NCI-H2196 (cell line): Measurements from ENCODE around the gene ZSWIM7.
"Not testable (repeated sequence)": the region's sequence is repeated elsewhere in the genome, so short reads cannot be mapped to it uniquely, and the experiment has no call there.

Source experiments
- DNase-seq: peaks from one replicate; lab custom pipeline; 2025; ENCODE audit not compliant: unreplicated experiment; lab: John Stamatoyannopoulos, UW

Gene ZSWIM7

DNA sequence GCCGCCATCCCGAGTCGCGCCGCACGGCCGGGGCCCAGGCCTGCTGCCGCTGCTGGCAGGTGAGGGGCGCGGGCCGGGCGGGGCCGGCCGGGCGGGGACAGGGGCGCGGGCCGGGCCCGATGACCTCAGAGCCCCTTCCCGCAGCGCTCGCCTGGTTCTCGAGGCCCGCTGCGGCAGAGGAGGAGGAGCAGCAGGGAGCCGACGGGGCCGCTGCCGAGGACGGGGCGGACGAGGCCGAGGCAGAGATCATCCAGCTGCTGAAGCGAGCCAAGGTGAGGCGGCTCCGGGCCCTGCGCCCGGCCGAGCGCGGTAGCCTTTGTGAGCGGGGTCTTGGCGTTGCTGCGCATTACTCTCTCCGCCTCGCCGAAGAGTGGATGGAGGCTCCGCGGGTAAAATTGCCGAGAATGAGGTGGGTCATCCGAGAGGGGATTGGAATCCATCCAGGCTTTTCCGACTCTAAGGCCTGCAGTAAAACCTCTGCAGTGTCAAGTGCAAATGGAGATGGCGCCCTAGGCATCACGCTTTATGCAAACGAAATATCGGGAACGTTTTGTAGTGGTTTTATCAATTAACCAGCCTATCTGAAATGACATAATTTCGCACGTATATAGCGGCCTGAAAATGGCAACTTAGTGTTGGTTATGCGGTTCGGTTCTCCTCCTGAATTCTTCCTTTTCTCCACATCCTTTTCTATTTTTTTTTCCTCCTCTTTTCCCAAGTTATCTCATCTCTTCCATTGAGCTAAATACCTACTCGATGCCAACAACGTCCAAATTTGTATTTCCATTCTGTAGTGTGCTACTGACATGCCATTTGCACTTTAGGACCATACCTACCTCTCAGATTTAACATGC, 697 bp upstream of the ZSWIM7 start:
- DNase-seq: peak; percentile 31

DNA sequence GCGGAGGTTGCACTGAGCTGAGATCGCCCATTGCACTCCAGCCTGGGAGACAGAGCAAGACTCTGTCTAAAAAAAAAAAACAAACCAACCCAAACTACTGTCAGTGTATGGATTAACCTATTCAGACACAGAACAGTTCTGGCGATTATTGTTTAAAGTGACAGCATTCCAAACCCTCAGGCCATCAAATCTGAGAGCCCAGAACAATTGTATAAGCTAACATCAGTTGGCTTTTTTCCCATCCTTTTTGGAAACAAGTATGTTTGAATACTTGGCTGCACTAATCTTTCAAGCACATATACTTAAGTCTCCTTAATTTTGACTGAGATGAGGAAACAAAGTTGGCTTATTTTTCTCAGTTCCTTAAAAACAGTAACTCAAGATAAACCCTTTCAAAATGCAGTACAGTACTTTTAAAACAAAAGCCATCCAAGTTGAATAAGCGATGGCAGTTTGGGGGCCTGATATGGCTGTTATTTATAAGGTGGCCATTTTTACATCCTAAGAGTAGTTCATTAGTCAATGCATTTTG, 1.4 kb downstream of the ZSWIM7 start:
- no peak for DNase-seq

DNA sequence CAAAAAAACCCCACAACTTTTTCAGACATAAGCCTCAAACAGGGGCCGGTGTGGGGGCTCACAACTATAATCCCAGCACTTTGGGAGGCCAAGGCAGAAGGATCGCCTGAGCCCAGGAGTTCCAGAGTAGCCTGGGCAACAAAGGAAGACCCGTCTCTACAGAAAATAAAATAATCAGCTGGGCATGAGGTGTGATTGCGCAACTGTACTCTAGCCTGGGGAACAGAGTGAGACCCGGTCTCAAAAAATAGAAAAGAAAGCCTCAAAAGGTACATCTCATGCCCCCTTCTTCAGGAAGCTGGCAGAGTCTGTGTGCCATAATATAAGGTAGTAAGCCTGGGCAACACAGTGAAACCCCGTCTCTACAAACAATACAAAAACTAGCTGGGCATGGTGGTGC, 3.2 kb downstream of the ZSWIM7 start:
- DNase-seq: no peak

DNA sequence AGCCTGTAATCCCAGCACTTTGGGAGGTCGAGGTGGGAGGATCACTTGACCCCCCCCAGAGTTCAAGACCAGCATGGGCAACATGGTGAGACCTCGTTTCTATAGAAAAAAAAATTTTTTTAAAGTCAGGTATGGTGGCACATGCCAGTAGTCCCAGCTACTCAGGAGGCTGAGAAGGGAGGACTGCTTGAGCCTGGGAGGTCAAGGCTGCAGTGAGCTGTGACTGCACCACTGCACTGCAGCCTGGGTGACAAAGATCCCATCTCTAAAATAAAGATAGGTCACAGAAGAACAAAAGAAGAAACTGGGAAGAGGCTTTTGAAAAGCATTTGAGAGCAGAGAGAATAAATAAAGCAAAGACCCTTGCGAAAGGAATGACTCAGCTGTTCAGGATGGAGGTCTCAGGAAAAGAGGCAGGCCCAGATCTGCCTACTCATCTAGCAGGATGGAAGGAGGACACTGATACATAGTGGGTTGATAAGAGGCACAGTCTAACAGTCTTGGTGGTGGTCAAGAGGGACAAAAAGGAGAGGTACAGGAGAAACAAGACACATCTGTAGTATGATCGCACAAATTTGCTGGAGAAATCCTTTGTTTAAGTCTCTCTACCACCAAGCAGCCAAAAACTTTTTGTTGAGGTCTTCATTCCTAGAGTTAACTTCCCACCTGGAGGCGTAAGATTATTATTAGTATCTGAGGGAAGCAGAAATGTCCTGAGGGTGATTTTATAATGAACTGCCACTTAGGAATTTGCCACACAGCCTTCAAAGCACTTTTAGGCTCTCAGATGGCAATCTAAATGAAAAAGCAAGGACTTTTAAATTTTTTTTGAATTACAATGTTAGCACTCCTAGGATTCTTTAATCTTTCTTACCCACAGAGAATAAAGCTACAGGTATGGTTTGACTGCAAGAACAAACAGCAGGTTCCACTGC, 17.6 kb downstream of the ZSWIM7 start:
- DNase-seq: no peak

DNA sequence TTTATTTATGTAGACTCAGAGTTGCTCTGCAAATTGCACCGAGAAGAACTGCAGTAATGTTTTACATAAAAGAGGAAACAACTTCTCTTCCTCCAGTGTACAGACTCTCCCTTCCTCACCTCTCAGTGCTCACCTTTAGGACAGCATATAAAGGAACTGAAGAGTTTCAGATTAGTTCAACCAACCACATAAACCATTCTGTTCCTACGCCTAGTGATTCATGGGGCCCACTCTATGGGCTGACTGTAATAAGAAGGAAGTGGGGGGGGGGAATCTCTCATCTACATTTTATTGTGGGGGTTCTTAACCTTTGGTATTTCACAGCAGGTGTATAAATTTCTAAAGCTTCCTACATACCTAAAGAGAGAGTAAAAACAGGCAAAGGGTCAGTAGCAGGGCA, 18.3 kb downstream of the ZSWIM7 start:
- DNase-seq: no peak

DNA sequence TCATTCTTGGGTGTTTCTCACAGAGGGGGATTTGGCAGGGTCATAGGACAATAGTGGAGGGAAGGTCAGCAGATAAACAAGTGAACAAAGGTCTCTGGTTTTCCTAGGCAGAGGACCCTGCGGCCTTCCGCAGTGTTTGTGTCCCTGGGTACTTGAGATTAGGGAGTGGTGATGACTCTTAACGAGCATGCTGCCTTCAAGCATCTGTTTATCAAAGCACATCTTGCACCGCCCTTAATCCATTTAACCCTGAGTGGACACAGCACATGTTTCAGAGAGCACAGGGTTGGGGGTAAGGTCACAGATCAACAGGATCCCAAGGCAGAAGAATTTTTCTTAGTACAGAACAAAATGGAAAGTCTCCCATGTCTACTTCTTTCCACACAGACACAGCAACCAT, 20.5 kb downstream of the ZSWIM7 start:
- DNase-seq: not testable (repeated sequence)

DNA sequence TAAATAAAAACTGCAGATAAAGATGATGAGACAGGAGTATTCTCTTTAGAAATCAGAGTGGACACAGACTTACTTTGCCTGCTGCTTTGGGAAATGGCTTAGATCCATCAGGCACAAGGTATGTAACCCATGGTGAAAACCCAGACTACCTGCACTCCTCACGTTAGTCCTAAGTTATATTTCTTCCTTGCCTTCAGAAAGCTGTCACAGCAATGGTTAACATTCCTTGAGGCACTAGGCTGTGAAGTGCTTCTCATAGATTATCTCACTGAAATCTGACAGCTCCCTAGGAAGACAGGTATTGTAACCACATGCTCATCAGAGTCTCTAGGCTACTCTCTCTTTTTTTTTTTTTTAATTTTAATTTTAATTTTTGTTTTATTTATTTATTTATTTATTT, 20.9 kb downstream of the ZSWIM7 start:
- DNase-seq: no peak

DNA sequence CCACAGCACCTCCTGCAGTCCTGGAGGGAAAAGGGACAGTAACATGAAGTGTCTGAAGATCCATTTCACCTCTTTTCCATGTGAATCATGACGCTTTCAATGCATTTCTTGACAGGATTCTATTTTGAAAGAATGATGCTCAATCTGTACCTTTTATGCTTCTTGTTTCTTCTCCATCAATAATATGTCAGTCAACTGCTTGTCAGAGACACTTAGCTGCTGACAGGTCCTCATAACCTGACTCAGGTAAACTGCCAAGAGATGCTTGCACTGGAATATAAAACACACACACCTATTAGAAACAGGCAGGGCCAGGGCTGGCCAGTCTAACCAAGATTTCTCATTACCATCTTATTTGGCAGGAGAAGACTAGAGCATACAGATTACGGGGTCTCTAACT, 21.6 kb downstream of the ZSWIM7 start:
- DNase-seq: no peak

DNA sequence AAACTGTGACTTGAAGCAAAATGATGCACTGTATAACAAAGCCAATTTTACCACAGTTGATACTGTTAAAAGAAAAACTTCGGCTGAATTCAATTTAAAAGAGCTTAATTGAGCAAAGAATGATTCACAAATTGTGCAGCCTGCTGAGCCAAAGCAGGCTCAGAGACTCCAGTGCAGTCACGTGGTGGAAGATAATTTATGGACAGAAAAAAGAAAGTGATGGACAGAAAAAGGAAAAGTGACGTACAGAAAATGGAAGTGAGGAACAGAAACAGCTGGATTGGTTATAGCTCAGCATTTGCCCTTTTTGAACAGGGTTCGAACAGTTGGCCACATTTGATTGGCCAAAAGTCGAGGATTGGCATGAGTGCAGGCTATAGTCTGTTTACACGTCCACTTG, 25.7 kb downstream of the ZSWIM7 start:
- DNase-seq: no peak

DNA sequence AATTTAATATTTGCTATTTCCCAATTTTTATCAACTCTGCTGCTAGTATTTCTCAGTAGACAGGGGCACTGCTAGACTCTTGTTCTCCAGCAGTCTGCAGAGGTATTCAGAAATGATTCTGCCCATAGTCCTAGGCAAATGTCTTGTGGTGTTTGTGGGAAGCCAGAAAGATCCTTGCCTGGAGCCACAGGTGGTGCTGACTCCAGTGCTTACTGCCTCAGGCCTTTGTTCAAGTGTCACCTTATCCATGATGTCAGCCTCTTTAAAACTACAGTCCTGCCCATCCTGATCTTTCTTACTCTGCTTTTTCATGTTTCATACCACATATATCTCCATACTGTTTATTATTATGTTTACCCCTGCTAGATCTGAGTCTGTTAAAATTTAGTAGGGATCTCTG, 26.5 kb downstream of the ZSWIM7 start:
- DNase-seq: no peak

DNA sequence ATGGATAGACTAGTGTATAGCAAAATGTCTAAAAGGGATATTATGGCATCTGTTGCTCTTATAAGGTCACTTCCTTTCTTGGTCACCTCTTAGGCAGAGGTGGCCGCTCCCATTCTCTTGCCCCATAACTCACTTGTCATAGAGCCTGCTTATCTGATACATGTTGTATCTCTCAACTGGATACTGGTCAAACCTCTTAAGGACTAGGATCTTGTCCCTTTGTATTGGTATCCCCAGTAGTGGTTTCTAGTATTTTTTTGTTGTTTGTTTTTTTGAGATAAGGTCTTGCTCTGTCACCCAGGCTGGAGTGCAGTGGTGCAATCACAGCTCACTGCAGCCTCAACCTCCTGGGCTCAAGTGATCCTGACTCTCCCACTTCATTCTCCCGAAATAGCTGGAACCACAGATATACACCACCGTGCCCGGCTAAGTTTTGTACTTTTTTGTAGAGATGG, 27.0 kb downstream of the ZSWIM7 start:
- no peak for DNase-seq

DNA sequence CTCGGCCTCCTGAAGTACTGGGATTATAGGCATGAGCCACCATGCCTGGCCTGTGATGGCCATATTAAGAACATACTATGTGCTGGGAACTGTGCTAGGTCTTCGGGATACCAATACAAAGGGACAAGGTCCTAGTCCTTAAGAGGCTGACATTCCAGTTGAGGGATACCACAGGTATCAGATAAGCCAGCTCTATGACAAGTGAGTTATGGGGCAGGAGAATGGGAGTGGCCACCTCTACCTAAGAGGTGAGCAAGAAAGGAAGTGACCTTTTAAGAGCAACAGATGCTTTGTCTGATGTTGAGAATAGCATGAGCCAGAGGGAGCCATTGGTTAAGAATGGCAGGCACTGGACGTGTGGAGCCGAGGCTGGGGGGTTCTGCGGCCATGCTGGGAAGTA, 27.6 kb downstream of the ZSWIM7 start:
- DNase-seq: no peak

DNA sequence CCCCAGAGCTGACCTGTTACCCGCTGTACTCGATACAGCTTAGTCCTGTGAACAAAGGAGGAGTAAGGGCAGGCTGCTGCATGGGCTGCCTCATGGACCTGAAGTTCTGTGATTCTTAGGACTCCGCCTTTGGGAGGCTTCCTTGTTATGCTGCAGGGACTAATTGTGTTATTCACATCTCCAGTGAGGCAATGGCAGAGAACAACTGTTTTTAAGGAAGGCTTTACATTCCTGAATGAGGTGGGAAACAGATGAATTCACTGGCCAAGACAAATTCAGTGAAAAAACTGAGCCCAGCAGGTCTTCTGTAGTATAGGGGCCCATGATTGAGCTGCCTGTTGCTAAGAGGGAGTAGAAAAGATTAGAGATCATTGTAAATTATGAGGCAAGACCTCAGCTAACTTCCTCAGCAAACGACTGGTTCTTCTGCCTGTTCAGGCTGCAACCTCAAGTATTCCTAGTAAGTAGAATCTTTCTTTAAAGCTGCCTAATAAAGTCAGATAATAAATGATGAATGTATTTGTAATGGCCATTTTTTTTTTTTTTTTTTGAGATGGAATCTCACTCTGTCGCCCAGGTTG, 28.3 kb downstream of the ZSWIM7 start:
- no peak for DNase-seq

DNA sequence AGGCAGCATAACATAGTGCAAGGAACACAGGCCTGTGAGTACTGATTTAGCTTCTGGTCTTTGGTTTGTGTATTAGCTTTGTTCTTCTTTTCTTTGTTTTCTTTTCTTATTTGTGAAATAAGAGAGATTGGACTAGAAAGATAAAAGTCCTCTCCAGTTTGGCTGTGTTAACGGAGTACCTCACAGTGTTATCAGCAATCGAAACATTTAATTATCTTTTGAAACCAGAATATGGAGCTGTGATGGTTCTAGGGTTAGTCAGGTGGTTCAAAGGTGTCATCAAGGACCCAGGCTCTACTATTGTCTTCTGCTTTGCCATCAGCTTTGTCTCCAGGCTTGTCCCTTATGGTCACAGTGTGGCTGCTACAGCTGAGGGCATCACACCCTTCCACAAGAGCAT, 29.0 kb downstream of the ZSWIM7 start:
- DNase-seq: no peak

DNA sequence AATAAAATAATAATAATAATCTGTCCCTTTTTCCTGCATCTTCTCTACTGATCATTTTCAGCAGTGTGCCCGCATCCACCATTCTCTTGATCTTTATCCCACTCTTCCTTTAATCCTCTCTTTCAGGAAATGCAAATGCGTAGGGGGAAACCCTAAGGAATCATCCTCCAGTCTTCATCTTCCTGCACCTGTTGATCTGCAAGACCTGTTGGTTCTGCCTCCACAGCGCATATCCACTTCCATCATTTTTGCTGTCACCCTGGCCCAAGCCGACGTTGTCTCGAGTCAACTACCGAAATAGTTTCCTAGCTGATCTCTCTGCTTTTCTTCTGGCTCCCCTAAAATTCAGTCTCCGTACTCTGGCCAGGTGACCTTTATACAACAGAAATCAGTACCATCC, 30.0 kb downstream of the ZSWIM7 start:
- no peak for DNase-seq

DNA sequence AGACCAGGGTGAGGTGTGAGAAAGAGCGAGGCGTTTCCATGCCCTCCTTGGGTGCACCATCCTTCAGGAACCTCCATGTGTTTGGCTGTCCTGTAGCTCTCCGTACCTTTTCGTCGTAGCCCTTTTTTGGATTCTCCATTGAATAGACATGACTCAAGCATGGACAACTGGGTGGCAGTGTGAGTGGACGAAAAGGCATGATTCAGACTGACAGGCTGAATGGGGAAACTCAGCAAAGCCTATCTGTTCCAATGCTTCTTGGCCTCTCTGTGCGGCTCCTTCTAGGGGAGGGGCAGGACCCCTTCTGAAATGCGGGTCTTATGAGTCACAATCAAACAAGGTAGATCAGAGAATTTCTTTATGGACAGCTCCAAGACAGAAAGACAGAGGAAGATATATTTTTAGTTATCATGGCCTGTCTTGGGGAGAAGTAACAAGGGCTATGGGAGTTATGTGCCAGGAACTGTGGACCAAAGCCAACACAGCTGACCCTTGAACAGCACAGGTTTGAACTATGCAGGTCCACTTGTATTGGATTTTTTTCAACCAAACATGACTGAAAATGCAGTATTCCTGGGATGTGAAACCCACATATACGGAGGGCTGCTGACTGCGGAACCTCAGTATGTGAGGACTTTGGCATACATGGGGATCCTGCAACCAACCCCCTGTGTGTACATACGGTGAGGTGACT, 31.7 kb downstream of the ZSWIM7 start:
- DNase-seq: no peak

DNA sequence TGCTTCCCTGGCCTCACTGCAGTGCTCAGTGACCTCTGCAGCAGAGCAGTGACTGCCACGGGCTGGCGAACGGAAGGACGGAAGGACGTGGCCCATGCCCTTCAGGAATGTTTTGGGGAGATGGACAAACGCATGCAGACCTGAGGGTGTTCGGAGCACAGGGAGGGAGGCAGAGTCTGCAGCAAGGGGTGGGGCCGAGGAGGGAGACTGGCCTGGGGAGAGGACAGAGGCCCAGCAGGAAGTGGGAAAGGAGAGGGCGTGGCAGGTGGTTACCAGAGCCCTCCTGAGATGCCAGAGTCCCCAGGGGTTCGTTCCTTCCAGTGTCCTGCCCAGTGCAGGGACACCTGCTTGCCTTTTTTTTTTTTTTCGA, 32.6 kb downstream of the ZSWIM7 start:
- DNase-seq: no peak

DNA sequence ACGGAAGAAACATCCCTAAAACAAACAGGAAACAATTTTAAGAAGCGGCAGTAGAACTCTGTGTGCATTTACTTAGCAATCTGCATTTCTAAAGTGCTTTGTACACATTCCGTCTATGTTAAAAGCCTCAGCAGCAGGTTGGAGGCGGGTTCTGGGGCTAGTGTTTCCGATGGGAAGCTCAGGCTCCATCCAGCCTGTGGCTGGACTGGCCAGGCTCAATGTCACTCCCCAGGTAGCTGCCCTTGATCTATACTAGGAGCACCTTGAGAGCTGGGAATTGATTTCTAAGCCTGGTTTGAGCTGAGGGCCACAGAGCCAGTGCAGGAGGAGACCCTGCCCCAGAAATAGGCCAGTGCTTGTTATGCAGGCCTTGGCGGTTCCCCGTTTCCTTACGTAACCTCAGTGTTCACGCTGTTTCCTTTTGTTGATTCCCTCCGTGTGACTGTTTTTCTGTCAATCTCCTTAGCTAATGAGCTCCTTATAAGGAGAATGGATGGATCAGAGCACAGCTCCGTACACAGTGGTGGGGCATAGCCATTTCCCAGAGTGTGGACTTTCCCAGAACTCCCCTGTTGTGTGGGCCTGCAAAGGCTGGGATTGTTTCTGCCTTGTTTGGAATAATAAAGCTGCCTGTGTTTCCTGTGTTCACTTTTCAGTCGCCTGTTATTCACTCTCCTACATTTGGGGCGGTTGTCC, 33.2 kb downstream of the ZSWIM7 start:
- peak; percentile 19 for DNase-seq

DNA sequence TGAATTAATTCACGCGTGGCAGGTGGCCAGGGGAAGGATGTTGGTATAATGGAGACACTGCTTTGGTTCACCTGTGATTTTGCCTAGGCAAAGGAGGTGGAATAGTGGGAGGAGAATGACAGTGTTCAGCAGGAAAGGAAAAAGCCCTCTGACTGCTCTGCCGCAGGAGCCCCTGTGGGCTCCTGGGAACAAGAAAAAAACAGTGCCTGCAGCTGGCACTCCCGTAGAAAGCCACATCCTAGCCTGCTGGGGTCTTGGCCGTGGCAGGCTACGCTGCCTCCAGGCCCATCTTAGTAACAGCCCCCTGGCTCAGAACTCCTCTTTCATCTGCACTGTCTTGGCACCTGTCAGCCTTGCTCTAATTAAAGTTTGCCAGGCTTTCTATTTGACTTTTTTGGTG, 34.0 kb downstream of the ZSWIM7 start:
- DNase-seq: no peak

DNA sequence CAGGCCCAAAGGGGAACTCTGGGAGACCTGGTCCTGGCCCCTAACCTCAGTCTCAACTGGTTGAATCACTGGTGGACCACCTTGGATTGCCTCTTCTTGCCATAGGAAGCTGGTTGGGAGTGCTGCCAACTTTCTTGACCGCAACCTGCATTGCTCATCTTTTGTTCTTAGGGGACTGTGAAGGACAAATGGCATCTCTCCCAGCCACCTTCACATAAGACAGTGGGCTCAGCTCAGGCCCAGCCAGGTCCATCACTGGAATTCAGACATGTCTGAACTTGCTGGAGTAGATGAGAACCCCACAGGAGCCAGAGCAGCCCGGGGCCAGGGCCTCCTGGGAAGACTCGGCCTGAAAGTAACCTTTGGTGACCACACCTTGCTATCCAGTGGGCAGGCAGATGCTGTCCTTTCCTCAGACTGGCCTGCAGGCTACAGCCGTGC, 35.8 kb downstream of the ZSWIM7 start:
- DNase-seq: no peak
